GM12878 (cell line): ENCODE data around the gene COL25A1. TPM values are rescaled to one million over a fixed set of nuclear protein-coding genes. Genes with fewer than 3 reads are reported as not detected.

Source experiments
- ATAC-seq: fragments of 200-7000 bp; cut with Tn5 transposase; 3 replicates; pipeline ENCODE4 v1.9.1; 2020; ENCODE audit warnings: mild to moderate bottlenecking, moderate library complexity
- BruUV-seq: library from RNA; stranded (reverse); fragments of 400-500 nt; replicated peaks from 2 replicates; lab custom pipeline; 2021; lab: Mats Ljungman, UMichigan
- CTCF ChIA-PET: fragments of 300-600 bp; sonication (Branson Sonifier 250); formaldehyde crosslinking; extraction: SDS; loops from one replicate; lab custom pipeline; 2021; ENCODE audit warnings: inconsistent platforms; lab: Yijun Ruan, JAX
- POLR2A ChIA-PET: fragments of 350-600 bp; formaldehyde crosslinking; extraction: SDS; loops from one replicate; lab custom pipeline; 2021; ENCODE audit warnings: inconsistent platforms; lab: Charles Lee
- RAD21 ChIA-PET: fragments of 300-600 bp; sonication (Branson Sonifier 250); formaldehyde crosslinking; loops from one replicate; lab custom pipeline; 2023; ENCODE audit warnings: antibody characterized with exemption; ENCODE audit not compliant: unreplicated experiment; lab: Charles Lee
- SMC1A ChIA-PET: fragments of 300-600 bp; sonication (Branson Sonifier 250); formaldehyde crosslinking; loops from one replicate; lab custom pipeline; 2023; ENCODE audit not compliant: unreplicated experiment, uncharacterized antibody; lab: Charles Lee
- DNase-seq: peaks from one replicate; pipeline ENCODE4 v3.0.0-alpha.2; 2011; ENCODE audit warnings: low read depth, low spot score
- FAIRE-seq: peaks from 3 replicates; lab custom pipeline; 2011; peaks lifted over from hg19 to GRCh38; lab: Jason Lieb, UNC
- H2AFZ ChIP-seq: 2 replicates; pipeline ENCODE4 v1.6.0; 2011; ENCODE audit warnings: low read depth, low read length, control low read depth; ENCODE audit not compliant: control insufficient read depth
- H3K27ac ChIP-seq: 2 replicates; pipeline ENCODE4 v1.5.1; 2011; ENCODE audit warnings: control low read depth; ENCODE audit not compliant: control insufficient read depth, insufficient read depth
- H3K27me3 ChIP-seq, 2 experiments: replicated peaks in 1 of 2; 2 replicates each; pipeline versions ENCODE4 v1.6.0 to v1.6.1; 2011; ENCODE audit warnings: low read length in 1 of 2; ENCODE audit not compliant: control insufficient read depth in 2 of 2, insufficient read depth in 2 of 2
- H3K36me3 ChIP-seq, 2 experiments: 2 replicates each; pipeline ENCODE4 v1.5.1; 2011; ENCODE audit warnings: low read length in 1 of 2; ENCODE audit not compliant: control insufficient read depth in 2 of 2, insufficient read depth in 2 of 2
- H3K4me1 ChIP-seq: 2 replicates; pipeline ENCODE4 v1.6.1; 2011; ENCODE audit warnings: mild to moderate bottlenecking, low read length, moderate library complexity, mixed read lengths; ENCODE audit not compliant: control insufficient read depth, insufficient read depth
- H3K4me2 ChIP-seq: 2 replicates; pipeline ENCODE4 v1.6.0; 2011; ENCODE audit warnings: control low read depth; ENCODE audit not compliant: control insufficient read depth, insufficient read depth
- H3K4me3 ChIP-seq: fragments of 200-600 bp; sonication (generic); 2 replicates; pipeline ENCODE4 v1.5.1; 2016
- H3K79me2 ChIP-seq: 2 replicates; pipeline ENCODE4 v1.6.0; 2011; ENCODE audit warnings: low read length; ENCODE audit not compliant: control insufficient read depth, insufficient read depth
- H3K9ac ChIP-seq: 2 replicates; pipeline ENCODE4 v1.8.0; 2011; ENCODE audit warnings: low read length, control low read depth, mixed read lengths; ENCODE audit not compliant: control insufficient read depth, insufficient read depth
- H3K9me3 ChIP-seq: replicated peaks from 3 replicates; pipeline ENCODE4 v1.5.1; 2011; ENCODE audit warnings: mild to moderate bottlenecking, low read length; ENCODE audit not compliant: control insufficient read depth, insufficient read depth
- H4K20me1 ChIP-seq: 2 replicates; pipeline ENCODE4 v1.6.0; 2011; ENCODE audit not compliant: control insufficient read depth, insufficient read depth
- BCL11A ChIP-seq: IDR thresholded peaks from 2 replicates; pipeline ENCODE4 v1.6.1; 2011; ENCODE audit warnings: low read depth, low read length
- JUNB ChIP-seq: IDR thresholded peaks from 2 replicates; pipeline ENCODE4 v1.6.1; 2016; ENCODE audit warnings: antibody characterized with exemption, mild to moderate bottlenecking
- JUND ChIP-seq: IDR thresholded peaks from 2 replicates; pipeline ENCODE4 v1.6.1; 2012; ENCODE audit warnings: low read depth, mild to moderate bottlenecking, low read length, improper control_type of control experiment, moderate library complexity
- KDM1A ChIP-seq: fragments of 200-600 bp; sonication (generic); IDR thresholded peaks from 2 replicates; pipeline ENCODE4 v1.6.1; 2016; ENCODE audit warnings: borderline replicate concordance
- MTA2 ChIP-seq: fragments of 450-650 bp; IDR thresholded peaks from 2 replicates; pipeline ENCODE4 v1.6.1; 2016; ENCODE audit warnings: low read depth, mild to moderate bottlenecking, moderate library complexity
- NBN ChIP-seq: fragments of 450-650 bp; IDR thresholded peaks from 2 replicates; pipeline ENCODE4 v1.6.1; 2016
- POU2F2 ChIP-seq: IDR thresholded peaks from 3 replicates; pipeline ENCODE4 v1.6.1; 2011; ENCODE audit warnings: low read depth, mild to moderate bottlenecking, low read length, borderline replicate concordance
- RAD21 ChIP-seq: IDR thresholded peaks from 2 replicates; pipeline ENCODE4 v1.6.1; 2011; ENCODE audit warnings: mild to moderate bottlenecking, low read depth, low read length, moderate library complexity; ENCODE audit not compliant: insufficient read depth
- SIN3A ChIP-seq: IDR thresholded peaks from 2 replicates; pipeline ENCODE4 v1.6.1; 2012; ENCODE audit warnings: low read depth, low read length, improper control_type of control experiment
- SREBF1 ChIP-seq: IDR thresholded peaks from 2 replicates; pipeline ENCODE4 v1.6.1; 2012; ENCODE audit warnings: mild to moderate bottlenecking, low read length
- STAT3 ChIP-seq: IDR thresholded peaks from 2 replicates; pipeline ENCODE4 v1.6.1; 2011; ENCODE audit warnings: low read depth, low read length, improper control_type of control experiment
- TCF3 ChIP-seq: IDR thresholded peaks from 2 replicates; pipeline ENCODE4 v1.6.1; 2012; ENCODE audit warnings: low read depth, mild to moderate bottlenecking, low read length, borderline replicate concordance; ENCODE audit not compliant: insufficient read depth
- ZNF217 ChIP-seq: fragments of 450-650 bp; IDR thresholded peaks from 2 replicates; pipeline ENCODE4 v1.6.1; 2017; ENCODE audit warnings: antibody characterized with exemption, mild to moderate bottlenecking
- ZNF274 ChIP-seq: IDR thresholded peaks from one replicate; pipeline ENCODE4 v1.8.0; 2011; ENCODE audit not compliant: insufficient read length, insufficient read depth
- WGBS: methylation state at CpG from one replicate; pipeline ENCODE4 v1.1.6; 2016; ENCODE audit warnings: low lambda C conversion rate; ENCODE audit not compliant: insufficient replicate concordance, insufficient coverage; ENCODE audit errors: missing lambda C conversion rate; 5-methylcytosine and 5-hydroxymethylcytosine counted together
- in situ Hi-C: fragments of 300-500 bp; cut with MboI; formaldehyde crosslinking; loops from 9 replicates; pipeline ENCODE4 v1.14.3; 2018; ENCODE audit warnings: mixed read lengths
- intact Hi-C: fragments of 100-400 bp; cut with micrococcal nuclease; formaldehyde crosslinking; loops from one replicate; pipeline ENCODE4 v1.14.2; 2022; ENCODE audit not compliant: unreplicated experiment
- polyA plus RNA-seq, 11 experiments: library from polyadenylated mRNA; depleted of rRNA in 4 of 11; unstranded in 6 of 11; stranded (reverse) in 5 of 11; fragments of >200 nt; fragmentation: Nextera tagmentation in 4 of 11; fragmentation: Illumina TruSeq in 1 of 11; extraction: Ambion mirVana in 4 of 11; extraction: Trizol in 1 of 11; gene quantifications; 1 replicate in 1 of 11; 2 replicates in 10 of 11; pipeline versions ENCODE4 v1.2.1 to v1.2.3, GENCODE V29; 2011 to 2016; ENCODE audit warnings: inconsistent platforms in 2 of 11, missing spikeins in 2 of 11, low read depth in 1 of 11
- total RNA-seq, 4 experiments: library from RNA; depleted of rRNA in 3 of 4; stranded (reverse); fragments of >200 nt in 3 of 4; fragmentation: Illumina TruSeq in 1 of 4; extraction: Trizol in 1 of 4; gene quantifications; 2 replicates each; pipeline versions ENCODE4 v1.2.1 to v1.2.3, GENCODE V29; 2013 to 2021
- TF ChIP-seq, protein P1 (sequence below): fragments of 450-650 bp; IDR thresholded peaks from 2 replicates; pipeline ENCODE4 v1.6.1; 2017; ENCODE audit warnings: borderline replicate concordance
- TF ChIP-seq, protein P2 (sequence below): fragments of 450-650 bp; IDR thresholded peaks from 2 replicates; pipeline ENCODE4 v1.6.1; 2016; ENCODE audit warnings: mild to moderate bottlenecking
- TF ChIP-seq, protein P3 (sequence below): IDR thresholded peaks from 2 replicates; pipeline ENCODE4 v1.6.1; 2011; ENCODE audit warnings: borderline replicate concordance, low read depth, mild to moderate bottlenecking, moderate library complexity, low read length; ENCODE audit not compliant: insufficient read depth, poor library complexity, severe bottlenecking

COL25A1 gene
- total and polyA plus RNA-seq, 10 of the 15 experiments (the other 5 are each of a cell fraction or from before 2014, with no cell fraction given) = 0.01 to 0.26 (median 0.12) TPM; not detected in 6

DNA sequence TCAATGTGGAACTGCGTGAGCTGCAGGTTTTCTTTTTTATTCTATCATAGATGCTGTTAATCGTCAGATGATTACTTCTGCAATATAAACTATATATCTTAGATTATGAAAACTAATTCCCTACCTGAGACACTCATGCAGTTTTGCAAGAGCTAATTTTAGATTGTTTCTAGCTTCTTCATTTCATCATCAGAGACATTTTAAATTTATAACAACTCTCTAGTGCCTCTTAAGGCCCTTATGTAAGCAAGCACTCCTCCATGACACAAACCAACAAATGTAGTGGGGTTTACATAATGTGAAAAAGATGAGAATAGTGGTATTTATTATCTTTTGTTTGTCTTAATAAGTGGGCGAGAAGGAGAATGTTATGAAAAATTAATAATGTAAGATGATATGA, 369.4 kb downstream of the COL25A1 start:
- in situ Hi-C loops (no loop called here), intact Hi-C loops (no loop called here)
- Histone ChIP-seq H2AFZ (no peak overlapping the region), H3K27ac (no peak overlapping the region), H4K20me1 (no peaks in the 10 kb centered on the region), H3K36me3 (no peaks in the 10 kb centered on the region), H3K9me3 (no peaks in the 10 kb centered on the region), H3K4me3 (no peak overlapping the region), H3K79me2 (no peaks in the 10 kb centered on the region), H3K9ac (no peak overlapping the region), H3K27me3 (no peaks in the 10 kb centered on the region; a peak in 1 of 4 replicates), H3K4me1 (no peaks in the 10 kb centered on the region), H3K4me2 (no peak overlapping the region)
- ATAC-seq = no peak
- no TSS peak for BruUV-seq
- 34% methylated on average over 3 of the region's 3 CpGs for WGBS
- DNase-seq = no peak
- ChIA-PET RAD21 (interaction anchor here (0.6 kb wide), 1 partner anchor 285 kb away, joined by 3 read pairs; no protein-coding TSS in a partner anchor), POLR2A (no interaction called here), SMC1A (interaction anchor here (0.5 to 0.9 kb wide), 2 partner anchors 91 to 277 kb away, joined by 3 read pairs; no protein-coding TSS in a partner anchor), CTCF (no interaction called here)
- FAIRE-seq = no peak
- no peak for TF ChIP-seq NBN
- no peak for TF ChIP-seq ZNF274
- TF ChIP-seq ZNF217 = no peak
- TF ChIP-seq, protein P1, sequence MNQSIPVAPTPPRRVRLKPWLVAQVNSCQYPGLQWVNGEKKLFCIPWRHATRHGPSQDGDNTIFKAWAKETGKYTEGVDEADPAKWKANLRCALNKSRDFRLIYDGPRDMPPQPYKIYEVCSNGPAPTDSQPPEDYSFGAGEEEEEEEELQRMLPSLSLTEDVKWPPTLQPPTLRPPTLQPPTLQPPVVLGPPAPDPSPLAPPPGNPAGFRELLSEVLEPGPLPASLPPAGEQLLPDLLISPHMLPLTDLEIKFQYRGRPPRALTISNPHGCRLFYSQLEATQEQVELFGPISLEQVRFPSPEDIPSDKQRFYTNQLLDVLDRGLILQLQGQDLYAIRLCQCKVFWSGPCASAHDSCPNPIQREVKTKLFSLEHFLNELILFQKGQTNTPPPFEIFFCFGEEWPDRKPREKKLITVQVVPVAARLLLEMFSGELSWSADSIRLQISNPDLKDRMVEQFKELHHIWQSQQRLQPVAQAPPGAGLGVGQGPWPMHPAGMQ = no peak
- TF ChIP-seq, protein P2, sequence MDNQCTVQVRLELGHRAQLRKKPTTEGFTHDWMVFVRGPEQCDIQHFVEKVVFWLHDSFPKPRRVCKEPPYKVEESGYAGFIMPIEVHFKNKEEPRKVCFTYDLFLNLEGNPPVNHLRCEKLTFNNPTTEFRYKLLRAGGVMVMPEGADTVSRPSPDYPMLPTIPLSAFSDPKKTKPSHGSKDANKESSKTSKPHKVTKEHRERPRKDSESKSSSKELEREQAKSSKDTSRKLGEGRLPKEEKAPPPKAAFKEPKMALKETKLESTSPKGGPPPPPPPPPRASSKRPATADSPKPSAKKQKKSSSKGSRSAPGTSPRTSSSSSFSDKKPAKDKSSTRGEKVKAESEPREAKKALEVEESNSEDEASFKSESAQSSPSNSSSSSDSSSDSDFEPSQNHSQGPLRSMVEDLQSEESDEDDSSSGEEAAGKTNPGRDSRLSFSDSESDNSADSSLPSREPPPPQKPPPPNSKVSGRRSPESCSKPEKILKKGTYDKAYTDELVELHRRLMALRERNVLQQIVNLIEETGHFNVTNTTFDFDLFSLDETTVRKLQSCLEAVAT = no peak
- no peak for TF ChIP-seq SREBF1
- TF ChIP-seq JUND = no peak
- TF ChIP-seq RAD21 = no peak
- TF ChIP-seq POU2F2 = no peak
- no peak for TF ChIP-seq TCF3
- no peak for TF ChIP-seq MTA2
- TF ChIP-seq, protein P3, sequence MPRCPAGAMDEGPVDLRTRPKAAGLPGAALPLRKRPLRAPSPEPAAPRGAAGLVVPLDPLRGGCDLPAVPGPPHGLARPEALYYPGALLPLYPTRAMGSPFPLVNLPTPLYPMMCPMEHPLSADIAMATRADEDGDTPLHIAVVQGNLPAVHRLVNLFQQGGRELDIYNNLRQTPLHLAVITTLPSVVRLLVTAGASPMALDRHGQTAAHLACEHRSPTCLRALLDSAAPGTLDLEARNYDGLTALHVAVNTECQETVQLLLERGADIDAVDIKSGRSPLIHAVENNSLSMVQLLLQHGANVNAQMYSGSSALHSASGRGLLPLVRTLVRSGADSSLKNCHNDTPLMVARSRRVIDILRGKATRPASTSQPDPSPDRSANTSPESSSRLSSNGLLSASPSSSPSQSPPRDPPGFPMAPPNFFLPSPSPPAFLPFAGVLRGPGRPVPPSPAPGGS = no peak
- no peak for TF ChIP-seq KDM1A
- no peak for TF ChIP-seq BCL11A
- TF ChIP-seq JUNB = no peak
- no peak for TF ChIP-seq SIN3A
- TF ChIP-seq STAT3 = no peak
